A549 (cell line): ENCODE data around the gene NQO2. TPM values are rescaled to one million over a fixed set of nuclear protein-coding genes. Genes with fewer than 3 reads are reported as not detected.

Experiments used
- ATAC-seq, 2 experiments: fragments of 200-7000 bp in 1 of 2; fragments of >200 bp in 1 of 2; cut with Nextera tagmentation in 1 of 2; cut with Tn5 transposase in 1 of 2; 3 replicates each; pipeline versions ENCODE4 v1.8.0 to v1.9.1; 2018 to 2020; ENCODE audit warnings: mild to moderate bottlenecking in 1 of 2, moderate library complexity in 1 of 2
- CTCF ChIA-PET: fragments of 300-600 bp; sonication (Branson Sonifier 250); formaldehyde crosslinking; extraction: SDS; loops from one replicate; lab custom pipeline; 2021; ENCODE audit warnings: antibody characterized with exemption, inconsistent platforms; lab: Yijun Ruan, JAX
- POLR2A ChIA-PET: fragments of 350-600 bp; formaldehyde crosslinking; extraction: SDS; loops from one replicate; lab custom pipeline; 2021; ENCODE audit warnings: antibody characterized with exemption, inconsistent platforms; lab: Yijun Ruan, JAX
- DNase-seq, 2 experiments: peaks; one replicate each; pipeline versions ENCODE4 v3.0.0 to v3.0.0-alpha.2; 2011 to 2016; ENCODE audit warnings: low read depth in 1 of 2, low spot score in 1 of 2
- FAIRE-seq: peaks from 2 replicates; lab custom pipeline; 2011; peaks lifted over from hg19 to GRCh38; lab: Jason Lieb, UNC
- H3K27ac ChIP-seq, 2 experiments: fragments of >200 bp; sonication (Bioruptor Twin); formaldehyde crosslinking; 3 replicates each; pipeline ENCODE4 v1.5.1; 2016 to 2017
- H3K4me1 ChIP-seq: fragments of >200 bp; sonication (Bioruptor Twin); formaldehyde crosslinking; 3 replicates; pipeline ENCODE4 v1.6.1; 2016
- H3K4me2 ChIP-seq: fragments of >200 bp; sonication (Bioruptor Twin); formaldehyde crosslinking; 3 replicates; pipeline ENCODE4 v1.6.1; 2016
- H3K4me3 ChIP-seq: fragments of >200 bp; sonication (Bioruptor Twin); formaldehyde crosslinking; 3 replicates; pipeline ENCODE4 v1.5.1; 2016
- H3K9me3 ChIP-seq: fragments of >200 bp; sonication (Bioruptor Twin); formaldehyde crosslinking; 3 replicates; pipeline ENCODE4 v1.6.1; 2016
- BCL3 ChIP-seq: fragments of >200 bp; sonication (Bioruptor Twin); formaldehyde crosslinking; IDR thresholded peaks from 3 replicates; pipeline ENCODE4 v1.6.1; 2016
- BHLHE40 ChIP-seq: IDR thresholded peaks from 2 replicates; pipeline ENCODE4 v1.6.1; 2012; ENCODE audit warnings: low read depth, low read length, inconsistent platforms
- CHD2 ChIP-seq: fragments of 150-350 bp; IDR thresholded peaks from 2 replicates; pipeline ENCODE4 v1.6.1; 2014; ENCODE audit warnings: low read length; ENCODE audit not compliant: partially characterized antibody
- CTCF ChIP-seq: fragments of >200 bp; sonication (Bioruptor Twin); formaldehyde crosslinking; IDR thresholded peaks from 3 replicates; pipeline ENCODE4 v1.5.1; 2016
- EHF ChIP-seq: fragments of 250-450 bp; sonication (Bioruptor Pico); IDR thresholded peaks from 2 replicates; pipeline ENCODE4 v1.5.0; 2020; ENCODE audit warnings: mild to moderate bottlenecking
- EHMT2 ChIP-seq: fragments of 200-600 bp; sonication (generic); IDR thresholded peaks from 2 replicates; pipeline ENCODE4 v1.6.1; 2016; ENCODE audit warnings: antibody characterized with exemption, low read depth, mild to moderate bottlenecking, moderate library complexity
- ELK1 ChIP-seq: fragments of 150-350 bp; IDR thresholded peaks from 2 replicates; pipeline ENCODE4 v1.6.1; 2014; ENCODE audit warnings: low read depth, mild to moderate bottlenecking, low read length
- GATA3 ChIP-seq: IDR thresholded peaks from 2 replicates; pipeline ENCODE4 v1.6.1; 2012; ENCODE audit warnings: borderline replicate concordance
- HOXA7 ChIP-seq: fragments of 250-450 bp; sonication (Bioruptor Pico); IDR thresholded peaks from 2 replicates; pipeline ENCODE4 v1.5.0; 2020; ENCODE audit warnings: mild to moderate bottlenecking, moderate library complexity
- KDM1A ChIP-seq: fragments of 200-600 bp; sonication (generic); IDR thresholded peaks from 2 replicates; pipeline ENCODE4 v1.6.1; 2016; ENCODE audit warnings: low read depth, mild to moderate bottlenecking
- NPAS2 ChIP-seq: fragments of 250-450 bp; sonication (Bioruptor Pico); IDR thresholded peaks from 2 replicates; pipeline ENCODE4 v1.8.0; 2022; ENCODE audit warnings: mild to moderate bottlenecking, moderate library complexity, borderline replicate concordance
- POLR2A ChIP-seq: IDR thresholded peaks from 2 replicates; pipeline ENCODE4 v1.6.1; 2012; ENCODE audit warnings: mild to moderate bottlenecking, low read length
- RAD21 ChIP-seq, 2 experiments: fragments of >200 bp in 1 of 2; sonication (Bioruptor Twin) in 1 of 2; formaldehyde crosslinking in 1 of 2; IDR thresholded peaks in 1 of 2; conservative IDR thresholded peaks in 1 of 2; 2 replicates in 1 of 2; 3 replicates in 1 of 2; pipeline ENCODE4 v1.6.1; 2012 to 2018; ENCODE audit warnings: inconsistent platforms in 1 of 2
- RARB ChIP-seq: fragments of 250-450 bp; sonication (Bioruptor Pico); IDR thresholded peaks from 2 replicates; pipeline ENCODE4 v1.8.0; 2021; ENCODE audit warnings: mild to moderate bottlenecking, moderate library complexity
- ZNF302 ChIP-seq: fragments of 250-450 bp; sonication (Bioruptor Pico); IDR thresholded peaks from 2 replicates; pipeline ENCODE4 v1.9.0; 2021; ENCODE audit warnings: inconsistent platforms, mild to moderate bottlenecking, moderate library complexity
- WGBS: methylation state at CpG from one replicate; pipeline ENCODE4 v1.1.6; 2017; ENCODE audit errors: missing lambda C conversion rate; 5-methylcytosine and 5-hydroxymethylcytosine counted together
- polyA plus RNA-seq, 4 experiments: library from polyadenylated mRNA; depleted of rRNA in 3 of 4; stranded (reverse); fragments of >200 nt; fragmentation: RNase III in 1 of 4; extraction: RNeasy Plus Mini Kit Qiagen cat#74134 plus additional on column Dnase treatment in 1 of 4; gene quantifications; 2 replicates in 3 of 4; 3 replicates in 1 of 4; pipeline ENCODE4 v1.2.3, GENCODE V29; 2011 to 2017
- TF ChIP-seq, protein P1 (sequence below): IDR thresholded peaks from 2 replicates; pipeline ENCODE4 v1.6.1; 2012

NQO2 gene
- polyA plus RNA-seq, 2 of the 4 experiments (the other 2 are of a cell fraction): 67.2 to 86.5 TPM

GRCh38 chr6:3035397-3035796, 35.7 kb downstream of the NQO2 start:
- H3K9me3 ChIP-seq: no peaks in the 10 kb centered on the region; the same call in 2 of the 3 replicates
- ChIA-PET POLR2A (no interaction called here), CTCF (interaction anchor here (1.2 kb wide), 1 partner anchor 19 kb away, joined by 3 read pairs; no protein-coding TSS in a partner anchor)
- H3K4me2 ChIP-seq: no peak overlapping the region
- DNase-seq (no peak), FAIRE-seq (no peak), ATAC-seq (no peak)
- TF ChIP-seq EHF (CRISPR knock-in tag) (no peak), CTCF (no peak), HOXA7 (CRISPR knock-in tag) (no peak), ZNF302 (no peak), ELK1 (no peak), BHLHE40 (no peak), KDM1A (no peak), NPAS2 (no peak), EHMT2 (no peak)
- TF ChIP-seq, protein P1, sequence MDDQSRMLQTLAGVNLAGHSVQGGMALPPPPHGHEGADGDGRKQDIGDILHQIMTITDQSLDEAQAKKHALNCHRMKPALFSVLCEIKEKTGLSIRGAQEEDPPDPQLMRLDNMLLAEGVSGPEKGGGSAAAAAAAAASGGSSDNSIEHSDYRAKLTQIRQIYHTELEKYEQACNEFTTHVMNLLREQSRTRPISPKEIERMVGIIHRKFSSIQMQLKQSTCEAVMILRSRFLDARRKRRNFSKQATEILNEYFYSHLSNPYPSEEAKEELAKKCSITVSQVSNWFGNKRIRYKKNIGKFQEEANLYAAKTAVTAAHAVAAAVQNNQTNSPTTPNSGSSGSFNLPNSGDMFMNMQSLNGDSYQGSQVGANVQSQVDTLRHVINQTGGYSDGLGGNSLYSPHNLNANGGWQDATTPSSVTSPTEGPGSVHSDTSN: no peak
- no peak overlapping the region for H3K27ac ChIP-seq
- 56% methylated on average over 5 of the region's 5 CpGs for WGBS
- H3K4me3 ChIP-seq: no peak overlapping the region
- no peaks in the 10 kb centered on the region for H3K4me1 ChIP-seq

- 69% methylated on average over 17 of the region's 19 CpGs for WGBS
- FAIRE-seq (no peak), ATAC-seq (no peak), DNase-seq (no peak)
- ChIA-PET CTCF (interaction anchor here (0.7 to 1.1 kb wide), 2 partner anchors 20 to 26 kb away, joined by 3 to 4 read pairs; no protein-coding TSS in a partner anchor), POLR2A (no interaction called here)
- Histone ChIP-seq H3K4me1 (no peaks in the 10 kb centered on the region), H3K4me2 (no peak overlapping the region), H3K27ac (no peak overlapping the region), H3K4me3 (no peak overlapping the region), H3K9me3 (no peaks in the 10 kb centered on the region; the same call in 2 of the 3 replicates)
- TF ChIP-seq GATA3 (no peak), POLR2A (no peak), RARB (no peak), CHD2 (no peak)
Observed at GRCh38 chr6:3036861-3037637, 37.4 kb downstream of the NQO2 start.

GRCh38 chr6:3037638-3038365, 38.1 kb downstream of the NQO2 start:
- Histone ChIP-seq H3K9me3 (no peaks in the 10 kb centered on the region; the same call in 2 of the 3 replicates), H3K4me1 (no peaks in the 10 kb centered on the region), H3K4me3 (no peak overlapping the region), H3K4me2 (no peak overlapping the region), H3K27ac (no peak overlapping the region)
- CTCF ChIA-PET: interaction anchor here (1.0 to 1.4 kb wide), 3 partner anchors 14 to 36 kb away, joined by 3 to 4 read pairs (median 3); no protein-coding TSS in a partner anchor
- DNase-seq (no peak), FAIRE-seq (no peak), ATAC-seq (no peak)
- 69% methylated on average over 7 of the region's 7 CpGs for WGBS
- TF ChIP-seq RAD21 (conservative IDR thresholded peaks at IDR 0.05 in 1 of 2, IDR thresholded peaks at IDR 0.05 in 1 of 2) (no peak), BCL3 (no peak), POLR2A (no peak), NPAS2 (no peak)
- TF ChIP-seq, protein P1: no peak
- POLR2A ChIA-PET: no interaction called here
